NCI-H69 (cell line): ENCODE results near the gene RIMBP2.
"Not testable (repeated sequence)": the region's sequence is repeated elsewhere in the genome, so short reads cannot be mapped to it uniquely, and the experiment has no call there.

ENCODE experiments used
- DNase-seq: peaks from one replicate; lab custom pipeline; 2025; lab: John Stamatoyannopoulos, UW

The RIMBP2 gene

GRCh38 chr12:130715998-130716968, at the start of gene RIMBP2:
Gene RIMBP2 (minus strand): TSS chr12:130716299. CDS start chr12:130479013, 237,286 bp downstream.
- DNase-seq: peak; percentile 72

DNA sequence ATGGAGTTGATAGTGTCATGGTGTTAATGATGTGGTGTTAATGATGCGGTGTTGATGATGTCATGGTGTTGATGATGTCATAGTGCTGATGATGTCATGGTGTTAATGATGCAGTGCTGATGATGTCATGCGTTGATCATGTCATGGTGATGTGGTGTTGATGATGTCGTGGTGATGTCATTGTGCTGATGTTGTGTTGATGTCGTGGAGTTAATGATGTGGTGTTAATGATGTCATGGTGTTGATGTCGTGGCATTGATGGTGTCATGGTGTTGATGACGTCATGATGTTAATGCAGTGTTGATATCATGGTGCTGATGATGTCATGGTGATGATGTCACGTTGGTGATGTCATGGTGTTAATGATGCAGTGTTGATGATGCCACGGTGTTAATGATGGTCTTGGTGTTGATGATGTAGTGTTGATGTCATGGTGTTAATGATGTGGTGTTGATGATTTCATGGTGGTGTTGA, 49.1 kb upstream of the RIMBP2 start:
- peak; percentile 9 for DNase-seq

DNA sequence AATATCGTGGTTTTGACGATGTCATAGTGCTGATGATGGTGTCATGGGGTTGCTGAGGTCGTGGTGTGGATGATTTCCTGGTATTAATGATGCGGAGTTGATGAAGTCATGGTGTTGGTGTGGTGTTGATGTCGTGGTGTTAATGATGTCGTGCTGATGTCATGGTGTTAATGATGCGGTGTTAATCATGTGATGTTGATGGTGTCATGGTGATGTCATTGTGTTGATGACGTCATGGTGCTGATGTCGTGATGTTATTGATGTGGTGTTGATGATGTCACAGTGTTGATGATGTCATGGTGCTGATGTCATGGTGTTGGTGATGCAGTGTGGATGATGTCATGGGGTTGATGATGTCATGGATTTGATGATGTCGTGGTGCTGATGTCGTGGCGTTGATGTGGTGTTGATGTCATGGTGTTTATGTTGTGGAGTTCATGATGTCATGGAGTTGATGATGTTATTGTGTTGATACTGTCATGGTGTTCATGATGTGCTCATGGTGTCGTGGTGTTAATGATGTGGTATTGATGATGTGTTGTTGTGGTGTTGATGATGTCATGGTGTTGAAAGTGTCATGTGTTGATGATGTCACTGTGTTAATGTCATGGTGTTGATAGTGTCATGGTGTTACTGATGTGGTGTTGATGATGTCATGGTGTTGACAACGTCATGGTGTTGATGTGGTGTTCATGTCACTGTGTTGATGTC, 48.5 kb upstream of the RIMBP2 start:
- peak; percentile 26 for DNase-seq

GRCh38 chr12:130764073-130764472, 48.0 kb upstream of the RIMBP2 start:
- peak; percentile 26 for DNase-seq

- peak; percentile 17 for DNase-seq
These were observed 46.2 kb upstream of the RIMBP2 start for GRCh38 chr12:130762319-130762675.

- DNase-seq: peak; percentile 66
These were observed 45.6 kb upstream of the RIMBP2 start for GRCh38 chr12:130761537-130762318.

DNA sequence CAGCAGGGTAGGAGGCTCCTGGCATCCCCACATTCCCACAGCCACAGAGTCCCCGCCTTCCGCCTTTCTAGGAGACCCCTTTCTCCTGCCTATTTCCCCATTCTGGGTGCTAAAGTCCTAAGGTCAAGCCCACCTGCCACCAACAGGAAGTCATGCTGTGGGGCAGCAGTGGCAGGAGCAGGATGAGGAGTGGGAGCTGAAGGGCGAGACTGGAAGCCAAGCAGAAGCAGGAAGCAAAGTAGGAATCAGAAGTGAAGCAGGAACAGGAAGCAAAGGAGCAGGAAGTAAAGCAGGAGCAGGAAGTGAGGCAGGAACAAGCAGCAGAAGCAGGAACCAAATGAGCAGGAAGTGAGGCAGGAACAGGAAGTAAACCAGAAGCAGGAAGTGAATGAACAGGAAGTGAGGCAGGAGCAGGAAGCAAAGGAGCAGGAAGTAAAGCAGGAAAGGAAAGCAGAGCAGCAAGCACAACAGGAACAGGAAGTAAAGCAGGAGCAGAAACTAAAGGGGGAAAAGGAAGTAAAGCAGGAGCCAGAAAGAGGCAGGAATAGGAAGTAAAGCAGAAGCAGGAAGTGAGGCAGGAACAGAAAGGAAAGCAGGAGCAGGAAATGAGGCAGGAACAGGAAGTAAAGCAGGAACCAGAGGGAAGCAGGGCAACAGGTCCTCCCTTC, 38.3 kb upstream of the RIMBP2 start:
- DNase-seq: peak; percentile 80

GRCh38 chr12:130752692-130753230, 36.7 kb upstream of the RIMBP2 start:
- no peak for DNase-seq

- not testable (repeated sequence) for DNase-seq
These were observed 35.9 kb upstream of the RIMBP2 start for GRCh38 chr12:130752037-130752436.

- no peak for DNase-seq
These were observed 32.7 kb upstream of the RIMBP2 start for GRCh38 chr12:130748786-130749185.

DNA sequence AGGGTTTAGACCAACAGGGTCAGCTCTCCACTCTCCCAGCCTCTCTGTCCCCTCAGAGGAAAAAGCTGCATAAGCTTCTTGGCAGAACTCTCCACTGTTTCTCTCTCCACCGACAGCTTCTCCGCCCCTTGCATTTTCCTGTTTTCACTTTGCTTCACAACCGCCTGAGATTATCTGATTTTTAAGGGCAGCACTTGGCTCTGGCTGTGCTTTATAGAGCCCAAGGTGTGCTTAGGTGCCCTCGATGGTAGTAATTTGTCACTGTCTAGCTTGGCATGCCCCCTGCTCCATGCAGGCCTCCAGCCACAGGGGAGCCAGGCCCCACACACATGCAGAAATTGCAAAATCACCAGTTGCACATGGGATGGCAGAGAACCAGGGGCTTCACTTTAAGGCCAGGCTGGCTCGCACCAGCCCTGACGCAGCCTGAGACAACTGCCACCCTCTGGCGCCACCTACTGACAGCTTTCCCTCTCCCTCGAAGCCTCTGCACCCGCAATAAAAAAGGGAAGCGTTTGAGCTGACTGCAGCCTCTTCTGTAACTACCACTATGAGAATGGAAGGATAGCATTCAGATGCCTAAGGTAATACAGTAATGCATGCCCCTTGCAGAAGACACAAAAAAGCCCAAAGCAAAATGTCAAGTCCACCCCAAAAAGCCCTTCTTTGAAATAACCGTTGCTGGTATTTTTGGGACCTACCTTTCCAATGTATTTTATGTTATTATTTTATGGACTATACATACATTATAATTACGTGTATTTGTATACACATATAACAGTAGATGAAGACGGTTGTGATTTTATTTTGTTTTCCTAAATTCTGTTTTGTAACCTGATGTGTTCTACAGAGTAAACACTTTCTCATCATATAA, 32.0 kb upstream of the RIMBP2 start:
- peak; percentile 68 for DNase-seq

DNA sequence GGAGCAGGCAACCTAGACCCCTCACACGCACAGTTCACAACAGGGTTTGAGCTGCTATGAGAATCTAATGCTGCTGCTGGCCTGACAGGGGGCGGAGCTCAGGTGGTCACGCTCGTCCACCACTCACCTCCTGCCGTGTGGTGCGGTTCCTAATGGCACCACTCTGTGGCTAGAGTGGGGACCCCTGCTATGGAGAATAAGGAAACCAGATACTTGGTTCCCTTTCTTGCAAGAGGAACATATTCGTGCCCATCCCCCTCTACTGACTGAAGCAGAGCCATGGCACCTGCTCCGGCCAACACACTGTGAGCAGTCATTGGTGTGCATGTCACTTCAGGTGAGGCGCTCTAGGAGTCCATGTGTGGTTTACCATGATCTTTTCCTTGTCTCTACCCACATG, 30.4 kb upstream of the RIMBP2 start:
- DNase-seq: no peak

DNA sequence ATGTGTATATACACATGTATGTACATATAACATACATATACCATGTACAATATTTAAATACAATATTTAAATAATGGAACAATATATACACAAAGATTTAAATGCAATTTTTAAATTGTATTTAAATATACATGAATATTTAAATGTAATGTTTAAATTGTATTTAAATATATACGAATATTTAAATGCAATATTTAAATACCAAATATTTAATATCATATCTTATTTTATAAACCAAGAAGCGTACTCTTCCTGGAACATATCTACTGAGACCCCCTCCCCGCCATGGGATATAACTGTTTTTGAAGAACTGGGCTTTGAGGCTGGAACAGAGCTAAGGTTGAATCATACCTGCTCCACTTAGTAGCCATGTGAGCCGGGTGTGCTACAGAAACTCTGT, 29.8 kb upstream of the RIMBP2 start:
- DNase-seq: no peak

DNA sequence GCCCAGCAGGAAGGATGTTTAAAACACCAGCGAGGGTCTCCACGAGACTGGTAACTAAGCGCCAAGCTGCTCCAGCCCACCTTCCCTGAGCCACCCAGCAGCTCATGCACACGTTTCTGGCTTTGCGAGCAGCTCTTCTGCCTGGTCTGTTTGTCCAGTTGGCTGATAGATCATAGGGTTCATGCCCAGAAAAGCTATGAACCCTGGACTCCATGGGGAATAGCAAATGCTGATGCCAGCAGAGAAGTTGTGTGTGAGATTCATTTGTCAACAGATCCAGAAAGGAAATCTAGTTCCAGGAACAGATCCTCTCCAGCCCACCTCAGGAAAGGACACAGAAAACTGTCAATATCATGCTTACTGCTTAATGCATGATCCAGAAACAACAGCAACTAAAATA, 28.2 kb upstream of the RIMBP2 start:
- no peak for DNase-seq

- no peak for DNase-seq
These were observed 27.5 kb upstream of the RIMBP2 start for GRCh38 chr12:130743606-130744005.

DNA sequence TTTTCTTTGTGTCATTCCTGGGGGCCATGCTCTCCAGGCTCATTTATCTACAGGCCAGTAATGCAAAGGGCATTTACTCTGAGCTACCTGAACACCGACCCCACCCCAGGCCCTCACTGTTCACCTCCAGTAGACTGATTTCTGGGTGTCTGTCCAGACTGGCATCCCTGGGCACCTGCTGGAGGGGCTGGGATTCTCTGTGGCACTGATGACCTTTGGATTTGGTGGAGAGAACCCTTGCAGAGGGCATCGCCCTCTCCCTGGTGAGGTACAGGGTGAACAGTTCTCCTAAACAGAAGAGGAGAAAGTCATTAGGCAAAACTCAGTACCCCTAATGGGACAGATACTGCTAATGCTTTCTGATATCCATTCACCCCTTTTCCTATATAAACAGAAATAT, 27.1 kb upstream of the RIMBP2 start:
- DNase-seq: no peak

- DNase-seq: no peak
These were observed 26.6 kb upstream of the RIMBP2 start for GRCh38 chr12:130742716-130743115.

GRCh38 chr12:130742112-130742511, 26.0 kb upstream of the RIMBP2 start:
- no peak for DNase-seq

GRCh38 chr12:130739571-130739970, 23.5 kb upstream of the RIMBP2 start:
- no peak for DNase-seq

- not testable (repeated sequence) for DNase-seq
These were observed 22.3 kb upstream of the RIMBP2 start for GRCh38 chr12:130738403-130738802.
